CD4-positive, alpha-beta T cell treated with Interleukin-6 at 100 ng/mL for 8 hours (primary cell): ENCODE results near the gene SSBP1.
"Not testable (repeated sequence)": the region's sequence is repeated elsewhere in the genome, so short reads cannot be mapped to it uniquely, and the experiment has no call there.

Source experiments
- DNase-seq: peaks from one replicate; pipeline ENCODE4 v3.0.0-alpha.2; 2020; ENCODE audit warnings: mixed read lengths, low spot score

SSBP1 gene

GRCh38 chr7:141737836-141738591, at the start of gene SSBP1:
TSS of gene SSBP1 (plus strand) at chr7:141738358. CDS start at chr7:141739167, 809 bp downstream.
- DNase-seq = peak; percentile 90

GRCh38 chr7:141689072-141689825, 48.9 kb upstream of the SSBP1 start:
- DNase-seq = not testable (repeated sequence)

DNA sequence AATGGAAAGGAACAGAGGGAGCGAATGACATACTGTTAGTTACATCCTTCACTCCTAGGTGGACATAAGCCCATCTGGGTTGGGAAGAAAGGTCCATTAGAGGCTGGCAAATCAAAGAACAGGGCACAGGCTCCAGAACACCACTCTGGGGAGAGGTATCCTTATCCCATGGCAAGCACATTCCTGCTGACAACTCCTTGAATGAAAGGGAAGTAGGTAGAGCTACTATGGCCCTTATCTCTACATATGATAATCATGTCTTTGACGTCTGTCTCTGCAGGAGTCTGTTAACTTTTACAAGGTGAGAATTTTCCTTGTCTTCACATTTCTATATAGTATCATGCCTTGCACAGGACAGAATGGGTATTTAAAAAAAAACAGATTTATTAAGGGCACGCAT, 46.6 kb upstream of the SSBP1 start:
- DNase-seq = no peak

DNA sequence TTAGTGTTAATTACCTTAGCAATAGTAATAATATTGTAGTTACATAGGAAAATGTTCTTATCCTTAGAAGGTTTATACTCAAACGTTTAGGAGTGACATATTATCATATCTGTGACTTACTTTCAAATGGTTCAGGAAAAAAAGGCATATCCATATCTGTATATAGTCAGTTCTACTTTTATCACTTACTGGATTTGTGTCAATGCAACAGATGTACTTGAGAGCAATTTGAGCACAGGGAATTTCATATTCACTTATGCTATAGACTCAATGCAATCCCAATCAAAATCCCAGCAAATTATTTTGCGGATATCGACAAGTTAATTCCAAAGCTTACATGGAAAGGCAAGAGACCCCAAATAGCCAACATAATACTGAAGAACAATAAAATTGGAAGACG, 46.2 kb upstream of the SSBP1 start:
- no peak for DNase-seq

- DNase-seq = no peak
These were observed 45.1 kb upstream of the SSBP1 start for GRCh38 chr7:141693082-141693481.

DNA sequence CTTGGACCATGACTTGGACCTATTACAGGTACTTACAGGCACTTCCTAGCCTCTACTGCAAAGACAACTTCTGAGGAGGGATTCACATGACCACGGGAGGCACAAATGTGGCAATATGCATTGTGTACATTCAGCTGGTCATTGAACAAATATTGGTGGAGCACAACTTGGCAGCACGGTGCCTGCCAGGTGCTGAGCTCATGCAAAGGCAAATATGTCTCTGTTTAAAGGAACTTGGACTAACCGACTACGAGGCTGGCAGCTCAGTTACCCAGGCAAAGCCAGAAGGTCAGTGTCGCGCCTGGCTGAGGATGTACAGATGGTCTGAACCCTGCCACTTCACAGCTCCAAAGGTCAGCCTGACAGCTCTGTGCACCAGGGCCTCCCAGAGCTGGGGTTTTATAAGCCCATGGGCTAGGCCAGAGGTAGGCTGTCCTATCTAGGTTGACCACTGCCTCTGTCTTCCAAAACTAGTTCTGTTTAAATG, 42.3 kb upstream of the SSBP1 start:
- no peak for DNase-seq

DNA sequence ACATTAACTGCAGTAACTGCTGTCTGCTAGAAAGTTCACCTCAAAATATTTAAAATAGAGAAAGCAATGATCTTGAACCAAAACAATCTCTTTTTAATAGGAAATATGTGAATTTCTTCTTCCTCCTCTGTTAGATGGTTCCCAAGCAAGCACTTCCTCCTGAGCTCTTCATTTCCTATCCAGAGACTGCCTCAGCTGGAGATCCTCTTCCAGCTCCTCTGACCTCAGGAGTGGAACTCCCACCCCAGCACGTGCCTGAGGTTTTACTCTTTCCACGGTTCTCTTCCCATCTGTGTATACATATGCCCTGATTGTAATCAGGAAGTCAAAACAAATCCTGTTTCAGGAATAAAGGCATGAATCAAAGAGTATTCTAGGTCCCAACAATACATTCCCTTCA, 41.8 kb upstream of the SSBP1 start:
- DNase-seq = no peak

- DNase-seq = no peak
These were observed 40.8 kb upstream of the SSBP1 start for GRCh38 chr7:141697211-141697871.

DNA sequence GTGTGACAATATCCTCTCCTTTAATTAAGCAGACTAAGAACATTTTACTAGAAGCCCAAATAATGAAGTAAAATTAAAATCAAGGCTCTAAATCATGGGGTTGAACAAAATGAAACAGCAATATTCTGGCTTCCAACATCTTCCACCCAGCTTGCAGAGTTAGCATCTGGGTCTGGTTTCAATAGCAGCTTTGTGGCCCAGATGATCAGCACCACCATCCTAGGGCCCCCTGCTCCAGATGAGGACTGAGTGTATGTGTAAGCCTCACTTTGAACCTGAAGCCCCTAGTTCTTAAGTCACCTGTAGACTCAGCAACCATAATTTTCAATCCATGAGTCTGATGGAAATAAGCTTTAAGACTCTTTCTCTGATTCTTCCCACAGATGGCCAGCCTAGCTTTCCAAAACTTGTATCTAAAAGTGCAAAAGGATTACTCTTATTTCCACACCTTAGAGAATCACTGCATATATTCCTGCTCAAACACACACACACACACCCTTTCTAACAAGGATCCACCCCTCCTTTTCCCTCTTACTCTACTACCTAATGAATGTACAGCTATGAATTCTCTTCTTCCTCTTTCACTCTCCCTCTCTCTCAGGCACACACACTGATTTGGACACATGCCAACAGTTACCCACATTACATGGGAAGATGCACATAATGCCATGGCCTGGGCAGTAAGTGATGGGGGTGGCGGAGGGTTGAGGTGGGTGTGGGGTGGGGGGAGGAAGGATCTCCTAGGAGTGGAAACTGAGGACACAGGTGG, 39.7 kb upstream of the SSBP1 start:
- no peak for DNase-seq

- no peak for DNase-seq
These were observed 38.3 kb upstream of the SSBP1 start for GRCh38 chr7:141699860-141700259.

DNA sequence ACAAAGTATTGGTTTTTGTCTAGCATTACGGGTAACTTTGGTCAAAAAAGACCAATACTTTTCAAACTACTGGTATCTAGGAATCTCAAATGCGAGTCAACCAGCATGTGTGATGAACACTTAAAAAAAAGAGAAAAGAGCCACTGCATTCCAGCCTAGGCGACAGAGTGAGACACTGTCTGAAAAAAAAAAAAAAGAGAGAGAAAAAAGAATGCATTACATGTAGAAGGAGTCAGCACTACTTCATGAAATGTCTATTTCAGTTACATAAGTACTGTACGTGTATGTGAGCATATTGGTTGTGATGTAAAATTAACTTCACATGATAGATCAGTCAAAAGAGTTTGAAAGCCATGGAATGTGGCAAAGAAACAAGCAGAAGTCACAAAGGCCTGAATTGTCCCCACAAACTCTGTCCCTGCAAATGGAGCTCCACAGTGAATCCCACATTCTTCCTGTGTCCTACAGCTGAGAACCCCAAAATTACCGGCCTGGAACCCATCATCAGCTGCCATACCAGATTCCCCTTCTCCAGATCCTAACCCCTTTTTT, 37.8 kb upstream of the SSBP1 start:
- DNase-seq = no peak

GRCh38 chr7:141700848-141701371, 37.2 kb upstream of the SSBP1 start:
- DNase-seq = no peak

GRCh38 chr7:141701489-141702046, 36.6 kb upstream of the SSBP1 start:
- peak; percentile 66 for DNase-seq

DNA sequence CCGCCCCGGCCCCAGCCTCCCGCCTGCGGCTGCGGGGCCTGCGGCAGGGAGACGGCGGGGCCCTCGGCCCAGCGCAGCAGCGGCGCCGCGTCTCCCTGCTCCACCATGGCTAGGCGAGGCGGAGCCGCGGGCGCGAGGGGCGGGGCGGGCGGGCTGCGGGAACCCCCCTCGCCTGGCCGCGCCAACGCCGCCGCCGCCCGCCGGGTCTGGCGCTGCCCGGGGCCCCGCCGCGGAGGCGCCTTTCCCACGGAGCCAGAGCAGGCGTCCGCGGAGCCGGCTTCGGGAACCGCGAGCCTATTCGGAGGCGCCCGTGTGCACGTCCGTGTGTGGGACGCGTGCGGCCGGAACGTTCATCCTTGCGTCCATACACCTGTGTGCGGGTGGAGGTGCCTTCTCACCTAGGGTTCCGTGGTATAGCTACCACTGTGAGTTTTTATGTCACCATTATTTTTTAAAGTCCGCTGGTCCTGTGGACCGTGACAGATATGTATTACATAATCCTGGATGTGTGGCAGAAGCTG, 36.1 kb upstream of the SSBP1 start, which contains the start of gene DENND11:
Gene DENND11, minus strand, starts transcription at position 120 of the 521 bp plus-strand sequence. Its CDS starts 13 bp downstream, at position 107.
- peak; percentile 34 for DNase-seq

GRCh38 chr7:141702892-141703291, 35.3 kb upstream of the SSBP1 start:
- DNase-seq = no peak

- no peak for DNase-seq
These were observed 34.0 kb upstream of the SSBP1 start for GRCh38 chr7:141704112-141704511.

- no peak for DNase-seq
These were observed 33.4 kb upstream of the SSBP1 start for GRCh38 chr7:141704741-141705140.

- DNase-seq = no peak
These were observed 31.7 kb upstream of the SSBP1 start for GRCh38 chr7:141706239-141707064.

GRCh38 chr7:141708351-141708750, 29.8 kb upstream of the SSBP1 start, which contains the start of gene WEE2:
TSS of gene WEE2 (plus strand) at chr7:141708353. CDS start at chr7:141708759, 406 bp downstream.
- no peak for DNase-seq

- no peak for DNase-seq
These were observed 28.8 kb upstream of the SSBP1 start for GRCh38 chr7:141709318-141709717.
